GM06990 (cell line): ENCODE data around the gene CYFIP1.
A peak's percentile ranks its signal among the peaks of the same experiment; 100 is the strongest.

Experiments
- DNase-seq: peaks from one replicate; pipeline ENCODE4 v3.0.0-alpha.2; 2011; ENCODE audit not compliant: insufficient read length; ENCODE audit errors: extremely low read depth
- H3K27me3 ChIP-seq: replicated peaks from 2 replicates; pipeline ENCODE4 v1.6.0; 2011; ENCODE audit warnings: low read length; ENCODE audit not compliant: control insufficient read depth, insufficient read depth
- H3K36me3 ChIP-seq: 2 replicates; pipeline ENCODE4 v1.5.1; 2011; ENCODE audit warnings: low read length; ENCODE audit not compliant: control insufficient read depth, insufficient read depth
- H3K4me3 ChIP-seq: replicated peaks from 2 replicates; pipeline ENCODE4 v1.5.1; 2011; ENCODE audit warnings: low read depth, mild to moderate bottlenecking, control low read depth, low read length
- CTCF ChIP-seq: IDR thresholded peaks from 2 replicates; pipeline ENCODE4 v1.5.1; 2011; ENCODE audit warnings: low read length, control low read depth, mild to moderate bottlenecking, inconsistent platforms; ENCODE audit not compliant: insufficient read depth, poor library complexity, severe bottlenecking

The CYFIP1 gene

DNA sequence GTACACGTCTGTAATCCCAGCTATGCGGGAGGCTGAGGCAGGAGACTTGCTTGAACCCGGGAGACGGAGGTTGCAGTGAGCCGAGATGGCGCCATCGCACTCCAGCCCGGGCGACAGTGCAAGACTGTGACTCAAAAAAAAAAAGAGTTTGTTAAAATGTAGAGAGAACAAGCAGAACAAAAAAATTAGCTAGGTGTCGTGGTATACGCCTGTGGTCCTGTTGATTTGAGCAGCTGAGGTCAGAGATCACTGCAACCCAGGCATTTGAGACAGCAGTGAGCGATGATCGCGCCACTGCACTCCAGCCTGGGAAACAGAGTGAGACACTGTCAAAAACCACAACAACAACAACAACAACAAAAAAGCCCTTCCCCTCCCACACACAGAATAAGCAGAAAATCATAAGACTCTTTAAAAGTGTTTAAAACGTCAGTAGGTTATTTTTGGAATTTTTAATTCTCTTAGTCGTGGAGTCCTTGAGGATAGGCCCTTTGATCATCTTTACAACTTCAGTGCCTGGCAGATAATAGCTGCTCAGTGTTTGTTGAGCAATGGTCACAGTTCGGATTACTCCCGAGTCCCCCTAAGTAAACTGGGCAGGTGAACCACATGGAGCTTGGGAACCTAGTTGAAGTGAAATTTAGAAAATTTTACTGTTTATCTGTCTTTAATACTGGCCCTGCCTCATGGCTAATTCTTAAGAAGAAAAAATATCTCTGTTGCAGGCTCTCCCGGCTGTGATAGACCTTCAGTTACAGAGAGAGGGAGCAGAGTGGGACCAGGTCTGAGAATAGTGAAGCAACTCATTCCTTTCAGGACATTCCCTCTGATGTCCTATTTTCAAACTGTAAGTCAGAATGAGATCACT lies 135.5 kb downstream of the CYFIP1 start:
- no peak for DNase-seq
- Histone ChIP-seq H3K4me3 (no peak overlapping the region), H3K27me3 (no peaks in the 10 kb centered on the region), H3K36me3 (peaks cover 10% of the 10 kb centered on the region)
- TF ChIP-seq CTCF: no peak

GRCh38 chr15:22839046-22839695 lies 141.0 kb downstream of the CYFIP1 start:
- peak; percentile 28 for DNase-seq
- Histone ChIP-seq H3K27me3 (no peaks in the 10 kb centered on the region), H3K4me3 (peak overlapping the region; percentile 94), H3K36me3 (peaks cover 3% of the 10 kb centered on the region)
- no peak for TF ChIP-seq CTCF

DNA sequence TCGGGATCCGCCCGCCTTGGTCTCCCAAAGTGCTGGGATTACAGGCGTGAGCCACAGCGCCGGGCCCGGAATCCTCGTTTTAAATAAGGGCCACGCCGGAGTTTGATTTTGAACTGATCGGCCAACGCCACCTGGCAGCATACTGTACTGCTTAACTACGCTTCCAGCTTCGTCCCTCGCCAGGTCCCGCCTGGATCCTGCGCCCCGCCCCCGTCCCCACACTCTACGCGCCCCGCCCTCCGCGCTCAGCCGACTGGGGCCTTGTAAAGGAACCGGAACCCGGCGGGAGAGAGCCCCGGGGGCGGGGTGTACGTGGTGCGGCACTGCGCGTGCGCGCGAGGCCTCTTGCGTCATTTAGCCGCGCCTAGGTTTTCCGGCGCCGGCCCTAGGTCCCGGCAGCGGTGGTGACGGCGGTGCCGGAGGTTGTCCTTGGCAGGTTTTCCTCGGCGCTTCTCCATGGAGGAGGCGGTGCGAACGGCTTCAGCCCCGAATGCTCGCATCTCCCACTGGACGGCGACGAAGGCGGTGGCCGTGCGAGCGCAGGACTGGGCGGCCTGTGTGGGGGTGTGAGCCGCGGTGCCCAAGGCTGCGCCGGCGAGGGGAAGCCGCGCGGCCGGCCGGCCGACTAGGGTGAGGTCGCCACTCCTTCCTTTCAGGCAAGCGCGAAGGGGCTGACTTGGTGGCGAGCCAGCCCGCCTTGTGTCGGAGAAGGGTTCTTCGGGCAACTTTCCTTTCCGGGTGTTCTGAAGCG lies 141.7 kb downstream of the CYFIP1 start, which contains the start of gene NIPA2:
NIPA2 (plus strand) TSS at position 375 of the 751 bp plus-strand sequence. CDS start 13,066 bp downstream, outside the sequence.
- H3K27me3 ChIP-seq: no peaks in the 10 kb centered on the region
- TF ChIP-seq CTCF: peak; percentile 15
- DNase-seq: peak; percentile 99
- peaks cover 3% of the 10 kb centered on the region for H3K36me3 ChIP-seq
- H3K4me3 ChIP-seq: peak within 1 kb of the TSS; percentile 94

- DNase-seq: no peak
- Histone ChIP-seq H3K4me3 (no peak overlapping the region), H3K27me3 (no peaks in the 10 kb centered on the region), H3K36me3 (peaks cover 3% of the 10 kb centered on the region)
- no peak for TF ChIP-seq CTCF
Observed at GRCh38 chr15:22831473-22831872, 148.7 kb downstream of the CYFIP1 start.

GRCh38 chr15:22827125-22827524 lies 153.0 kb downstream of the CYFIP1 start:
- no peak overlapping the region for H3K4me3 ChIP-seq

More at GRCh38 chr15:22827125-22827524, 153.0 kb downstream of the CYFIP1 start:
- no peaks in the 10 kb centered on the region for H3K27me3 ChIP-seq
- H3K36me3 ChIP-seq: peaks cover 12% of the 10 kb centered on the region
- DNase-seq: no peak
- TF ChIP-seq CTCF: no peak
